HG03442 (cell line): ENCODE measurements around the gene ZNF879.

Source experiments
- ATAC-seq: cut with Tn5 transposase; IDR thresholded peaks from one replicate; pipeline ENCODE4 v1.9.1; 2021; ENCODE audit warnings: mild to moderate bottlenecking, moderate library complexity; ENCODE audit not compliant: unreplicated experiment

The ZNF879 gene

GRCh38 chr5:179006564-179006963 is 17.0 kb upstream of the ZNF879 start:
- ATAC-seq, result no peak

- ATAC-seq, result no peak
Measured at GRCh38 chr5:179008667-179009066, 14.9 kb upstream of the ZNF879 start.

GRCh38 chr5:179033004-179033580 is 9.5 kb downstream of the ZNF879 start:
- ATAC-seq, result no peak

GRCh38 chr5:179044765-179045164 is 21.2 kb downstream of the ZNF879 start:
- ATAC-seq, result no peak

- no peak for ATAC-seq
Measured at GRCh38 chr5:179051784-179052183, 28.2 kb downstream of the ZNF879 start.

- no peak for ATAC-seq
Measured at GRCh38 chr5:179054036-179054785, 30.6 kb downstream of the ZNF879 start.

GRCh38 chr5:179054876-179055275 is 31.3 kb downstream of the ZNF879 start:
- no peak for ATAC-seq

GRCh38 chr5:179055436-179055835 is 31.8 kb downstream of the ZNF879 start:
- ATAC-seq, result no peak

GRCh38 chr5:179055841-179056240 is 32.2 kb downstream of the ZNF879 start:
- no peak for ATAC-seq

GRCh38 chr5:179060116-179061008 is 36.8 kb downstream of the ZNF879 start, which contains the start of gene ZNF354C:
ZNF354C (plus strand) TSS chr5:179060373; CDS start chr5:179062069, 1,696 bp downstream.
- ATAC-seq, result no peak

GRCh38 chr5:179061025-179061424 is 37.4 kb downstream of the ZNF879 start:
- ATAC-seq, result no peak

GRCh38 chr5:179065703-179066102 is 42.1 kb downstream of the ZNF879 start:
- ATAC-seq, result no peak

- no peak for ATAC-seq
Measured at GRCh38 chr5:179079165-179079987, 55.8 kb downstream of the ZNF879 start.

GRCh38 chr5:179080724-179081123 is 57.1 kb downstream of the ZNF879 start:
- no peak for ATAC-seq
